AG04449 (cell line): Measurements from ENCODE around the gene TAF10.

Experiments used
- CTCF ChIA-PET: fragments of 350-600 bp; formaldehyde crosslinking; extraction: SDS; loops from one replicate; lab custom pipeline; 2021; ENCODE audit warnings: antibody characterized with exemption; lab: Yijun Ruan, JAX
- POLR2A ChIA-PET: fragments of 400-600, 350-600 bp; formaldehyde crosslinking; extraction: SDS; loops from one replicate; lab custom pipeline; 2020; ENCODE audit warnings: antibody characterized with exemption, inconsistent platforms; lab: Yijun Ruan, JAX
- DNase-seq: peaks from one replicate; pipeline ENCODE4 v3.0.0-alpha.2; 2010; ENCODE audit warnings: low read depth, low spot score
- H3K4me3 ChIP-seq: 2 replicates; pipeline ENCODE4 v1.5.1; 2011; ENCODE audit warnings: low read depth, mild to moderate bottlenecking, control low read depth, low read length
- TF ChIP-seq, protein P1 (sequence below): IDR thresholded peaks from one replicate; pipeline ENCODE4 v1.5.1; 2011; ENCODE audit warnings: mild to moderate bottlenecking, moderate library complexity, low read length, control low read depth, inconsistent platforms; ENCODE audit not compliant: insufficient read depth; ENCODE audit errors: missing control alignments

TAF10 gene

DNA sequence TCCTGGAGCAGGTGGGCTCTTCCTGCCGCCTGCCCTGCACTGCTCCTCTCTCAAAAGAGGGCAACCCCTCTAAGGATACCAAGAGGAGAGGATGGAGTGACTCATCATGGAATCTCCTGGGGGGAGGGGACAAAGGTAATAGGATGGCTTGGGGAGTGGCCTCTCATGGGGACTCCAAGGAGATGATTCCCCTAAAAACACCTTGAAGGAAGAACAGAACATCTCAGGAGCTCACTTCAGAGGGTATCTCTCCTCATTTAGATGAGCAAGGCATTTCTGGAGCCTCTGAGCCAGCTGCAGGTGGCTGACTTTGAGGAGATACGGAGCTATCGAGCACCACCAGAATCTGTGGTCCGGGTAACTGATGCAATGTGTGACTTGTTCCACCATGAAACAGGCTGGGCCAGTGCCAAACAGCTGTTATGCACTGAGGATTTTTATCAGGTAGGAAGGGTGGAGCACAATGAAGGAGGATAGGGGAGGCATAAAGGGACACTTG lies 48.8 kb downstream of the TAF10 start:
- ChIA-PET CTCF (interaction anchor here (0.8 to 1.9 kb wide), 3 partner anchors 17 to 141 kb away, joined by 3 to 5 read pairs (median 4); no protein-coding TSS in a partner anchor), POLR2A (no interaction called here)
- H3K4me3 ChIP-seq = no peak overlapping the region
- DNase-seq = no peak
- TF ChIP-seq, protein P1, sequence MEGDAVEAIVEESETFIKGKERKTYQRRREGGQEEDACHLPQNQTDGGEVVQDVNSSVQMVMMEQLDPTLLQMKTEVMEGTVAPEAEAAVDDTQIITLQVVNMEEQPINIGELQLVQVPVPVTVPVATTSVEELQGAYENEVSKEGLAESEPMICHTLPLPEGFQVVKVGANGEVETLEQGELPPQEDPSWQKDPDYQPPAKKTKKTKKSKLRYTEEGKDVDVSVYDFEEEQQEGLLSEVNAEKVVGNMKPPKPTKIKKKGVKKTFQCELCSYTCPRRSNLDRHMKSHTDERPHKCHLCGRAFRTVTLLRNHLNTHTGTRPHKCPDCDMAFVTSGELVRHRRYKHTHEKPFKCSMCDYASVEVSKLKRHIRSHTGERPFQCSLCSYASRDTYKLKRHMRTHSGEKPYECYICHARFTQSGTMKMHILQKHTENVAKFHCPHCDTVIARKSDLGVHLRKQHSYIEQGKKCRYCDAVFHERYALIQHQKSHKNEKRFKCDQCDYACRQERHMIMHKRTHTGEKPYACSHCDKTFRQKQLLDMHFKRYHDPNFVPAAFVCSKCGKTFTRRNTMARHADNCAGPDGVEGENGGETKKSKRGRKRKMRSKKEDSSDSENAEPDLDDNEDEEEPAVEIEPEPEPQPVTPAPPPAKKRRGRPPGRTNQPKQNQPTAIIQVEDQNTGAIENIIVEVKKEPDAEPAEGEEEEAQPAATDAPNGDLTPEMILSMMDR = no peak

DNA sequence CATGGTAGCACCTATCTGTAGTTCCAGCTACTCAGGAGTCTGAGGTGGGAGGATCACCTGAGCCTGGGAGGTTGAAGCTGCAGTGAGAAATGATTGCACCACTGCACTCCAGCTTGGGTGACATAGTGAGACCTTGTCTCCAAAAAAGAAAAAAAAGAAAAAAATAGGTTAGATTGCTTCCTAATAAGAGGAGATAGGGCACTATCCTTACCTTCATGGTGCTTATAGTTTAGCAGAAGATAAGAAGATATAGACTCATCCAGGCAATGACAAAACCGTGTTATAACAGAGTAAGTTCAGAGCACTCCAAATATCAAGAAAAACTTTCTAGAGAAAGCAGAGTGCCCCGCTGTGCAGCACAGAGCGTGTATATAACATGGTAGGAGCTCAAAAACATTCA lies 50.7 kb downstream of the TAF10 start:
- ChIA-PET CTCF (interaction anchor here (1.0 to 1.2 kb wide), 3 partner anchors 9 to 106 kb away, joined by 3 to 4 read pairs (median 3); no protein-coding TSS in a partner anchor), POLR2A (interaction anchor here (0.6 kb wide), 1 partner anchor 28 kb away, joined by 3 read pairs; no protein-coding TSS in a partner anchor)
- no peak overlapping the region for H3K4me3 ChIP-seq
- TF ChIP-seq, protein P1 = no peak
- no peak for DNase-seq
